ENCODE data around the gene MASP2. TPM values are rescaled to one million over a fixed set of nuclear protein-coding genes. Genes with fewer than 3 reads are reported as not detected.
"Not testable (repeated sequence)": the region's sequence is repeated elsewhere in the genome, so short reads cannot be mapped to it uniquely, and the experiment has no call there.

The MASP2 gene
- total RNA-seq, 1 donor from 2014 or later, result not detected

DNA sequence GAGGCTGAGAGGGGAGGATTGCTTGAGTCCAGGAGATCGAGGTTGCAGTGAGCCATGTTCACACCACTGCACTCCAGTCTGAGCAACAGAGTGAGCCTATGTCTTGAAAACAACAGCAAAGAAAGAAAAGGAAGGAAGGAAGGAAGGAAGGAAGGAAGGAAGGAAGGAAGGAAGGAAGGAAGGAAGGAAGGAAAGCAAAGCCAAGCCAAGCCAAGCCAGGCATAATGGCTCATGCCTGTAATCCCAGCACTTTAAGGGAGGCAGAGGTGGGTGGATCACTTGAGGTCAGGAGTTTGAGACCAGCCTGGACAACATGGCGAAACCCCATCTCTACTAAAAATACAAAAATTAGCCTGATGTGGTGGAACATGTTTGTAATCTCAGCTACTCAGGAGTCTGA lies 55.0 kb downstream of the MASP2 start:
- DNase-seq (ENCODE audit: extremely low read depth, low read depth, low spot score), result not testable (repeated sequence)

DNA sequence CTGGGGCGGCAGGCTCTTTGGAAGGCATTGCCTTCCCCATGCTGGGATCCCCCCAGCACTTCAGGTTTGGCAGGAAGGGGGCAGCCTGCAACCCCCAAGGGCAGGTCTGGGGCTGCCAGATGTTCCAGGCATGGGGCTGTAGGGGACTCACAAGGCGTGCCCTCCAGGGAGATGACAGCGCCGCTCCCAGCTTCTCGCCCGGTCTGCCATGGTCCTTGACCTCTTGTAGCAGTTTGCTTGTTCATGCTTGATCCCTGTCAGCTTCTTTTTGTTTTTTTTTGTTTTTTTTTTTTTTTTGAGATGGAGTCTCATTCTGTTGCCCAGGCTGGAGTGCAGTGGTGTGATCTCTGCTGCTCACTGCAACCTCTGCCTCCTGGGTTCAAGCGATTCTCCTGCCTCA lies 56.2 kb downstream of the MASP2 start:
- DNase-seq (ENCODE audit: extremely low read depth, low read depth, low spot score), result no peak

- DNase-seq (ENCODE audit: extremely low read depth, low read depth, low spot score), result not testable (repeated sequence)
These were observed 57.0 kb downstream of the MASP2 start for GRCh38 chr1:10989920-10990516.

- DNase-seq (ENCODE audit: extremely low read depth, low read depth, low spot score), result no peak
These were observed 57.9 kb downstream of the MASP2 start for GRCh38 chr1:10989095-10989494.

GRCh38 chr1:10987840-10988417 lies 59.1 kb downstream of the MASP2 start:
- DNase-seq (ENCODE audit: extremely low read depth, low read depth, low spot score), result no peak

- no peak for DNase-seq (ENCODE audit: extremely low read depth, low read depth, low spot score)
These were observed 60.5 kb downstream of the MASP2 start for GRCh38 chr1:10986525-10986890.

DNA sequence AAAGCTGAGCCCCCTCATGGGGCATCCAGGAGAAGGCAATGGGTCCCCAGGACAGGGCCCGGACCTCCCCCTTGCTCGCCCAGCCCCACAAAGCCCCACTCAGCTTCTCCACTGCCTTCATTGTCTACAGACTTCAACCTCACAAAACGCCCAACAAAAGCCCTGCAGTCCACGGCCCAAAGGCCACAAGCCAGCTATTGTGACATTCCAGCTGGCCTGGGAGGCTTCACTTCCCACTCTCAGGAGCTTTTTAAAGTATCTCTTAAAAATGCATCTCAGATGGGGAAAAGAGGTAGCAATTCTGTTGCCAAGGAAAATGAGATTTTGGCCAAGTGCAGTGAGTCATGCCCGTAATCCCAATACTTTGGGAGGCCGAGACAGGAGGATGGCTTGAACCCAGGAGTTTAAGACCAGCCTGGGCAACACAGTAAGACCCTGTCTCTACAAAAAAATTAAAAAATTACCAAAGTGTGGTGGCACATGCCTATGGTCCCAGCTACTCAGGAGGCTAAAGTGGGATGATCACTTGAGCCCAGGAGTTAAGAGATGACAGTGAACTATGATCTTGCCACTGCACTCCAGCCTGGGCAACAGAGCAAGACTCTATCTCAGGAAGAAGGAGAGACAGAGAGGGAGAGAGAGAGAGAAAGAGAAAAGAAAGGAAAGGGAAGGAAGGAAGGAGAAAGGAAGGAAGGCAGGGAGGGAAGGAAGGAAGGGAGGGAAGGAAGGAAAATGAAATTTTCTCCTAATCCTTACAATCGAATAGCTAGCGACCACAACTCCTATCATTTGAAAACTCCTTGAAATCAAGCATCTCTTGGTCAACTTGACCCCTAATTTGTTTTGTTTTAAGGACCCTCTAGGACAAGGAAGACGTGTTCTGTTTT lies 66.0 kb downstream of the MASP2 start:
- no peak for DNase-seq (ENCODE audit: extremely low read depth, low read depth, low spot score)

DNA sequence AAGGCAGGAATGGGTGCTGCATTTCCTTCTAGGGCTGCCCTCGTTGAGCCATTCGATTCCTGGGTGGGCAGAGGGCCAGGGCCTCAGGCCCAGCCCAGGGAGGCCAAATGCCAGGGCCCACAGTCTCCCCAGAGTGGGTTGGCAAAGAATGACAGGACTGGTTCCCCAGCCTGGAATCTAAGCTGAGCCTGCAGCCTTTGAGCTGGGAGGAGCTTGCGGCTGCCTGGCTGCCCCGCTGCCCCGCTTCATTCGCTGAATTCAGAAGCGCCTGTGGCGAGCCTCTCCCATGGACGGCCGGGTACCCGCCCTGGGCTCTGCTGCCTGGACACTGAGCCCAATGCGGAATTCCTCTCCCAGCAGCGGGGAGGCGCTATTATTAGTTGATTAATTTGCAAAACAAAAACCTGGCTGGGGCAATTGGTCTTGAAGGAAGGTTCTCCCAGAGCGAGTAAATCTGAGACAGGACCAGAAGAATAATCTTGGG lies 66.9 kb downstream of the MASP2 start:
- DNase-seq (ENCODE audit: extremely low read depth, low read depth, low spot score), result no peak

DNA sequence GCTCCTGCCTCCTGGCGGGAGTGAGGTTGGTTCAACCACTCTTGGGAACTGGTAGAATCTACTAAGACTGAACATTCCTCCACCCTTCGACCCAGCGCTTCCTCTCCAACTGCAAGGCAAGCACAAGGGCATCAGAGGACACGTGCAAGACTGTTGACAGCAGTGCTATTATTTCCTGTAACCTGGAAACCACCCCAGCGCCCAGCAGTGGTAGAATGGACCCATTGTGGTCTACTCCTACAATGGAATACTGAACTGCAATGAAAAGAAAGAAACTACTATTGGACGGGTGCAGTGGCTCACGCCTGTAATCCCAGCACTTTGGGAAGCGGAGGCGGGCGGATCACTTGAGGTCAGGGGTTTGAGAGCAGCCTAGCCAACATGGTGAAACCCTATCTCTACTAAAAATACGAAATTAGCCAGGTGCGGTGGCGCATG lies 67.5 kb downstream of the MASP2 start:
- peak; percentile 36 for DNase-seq (ENCODE audit: extremely low read depth, low read depth, low spot score)

DNA sequence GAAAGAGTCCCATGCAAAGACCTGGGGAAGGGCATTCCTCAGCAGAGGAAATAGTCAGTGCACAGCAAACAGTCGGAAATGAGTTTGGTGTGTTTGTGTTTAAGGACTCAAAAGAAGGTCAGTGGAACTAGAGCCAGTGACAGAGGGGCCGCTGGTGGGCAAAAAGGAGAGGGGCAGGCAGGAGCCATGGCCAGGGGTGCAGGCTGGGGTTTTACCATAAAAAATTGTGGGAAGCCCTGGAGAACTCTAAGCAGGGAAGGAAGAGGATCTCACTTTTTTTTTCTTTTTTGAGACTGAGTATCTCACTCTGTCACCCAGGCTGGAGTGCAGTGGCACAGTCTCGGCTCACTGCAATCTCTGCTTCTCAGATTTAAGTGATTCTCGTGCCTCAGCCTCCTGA lies 68.3 kb downstream of the MASP2 start:
- DNase-seq (ENCODE audit: extremely low read depth, low read depth, low spot score), result no peak

Other genes with a start within 250 kb of the MASP2 start
- gene TARDBP, start 34.6 kb downstream of the MASP2 start, total RNA-seq, result 70.2 and 108 TPM in 2 replicates
- gene SRM, start 12.8 kb upstream of the MASP2 start, total RNA-seq, result 76.9 and 139 TPM in 2 replicates
- gene EXOSC10, start 52.6 kb upstream of the MASP2 start, total RNA-seq, result 68.9 and 89.7 TPM in 2 replicates
- gene ANGPTL7, start 142.1 kb upstream of the MASP2 start, total RNA-seq, result not detected in 2 replicates
- gene MTOR, start 215.3 kb upstream of the MASP2 start, total RNA-seq, result 40.5 and 53.8 TPM in 2 replicates
- 6.4 and 11.4 TPM in 2 replicates for gene UBIAD1, start 226.0 kb upstream of the MASP2 start, total RNA-seq